ENCODE data around the gene SMC1B. TPM values are rescaled to one million over a fixed set of nuclear protein-coding genes. Genes with fewer than 3 reads are reported as not detected.

The SMC1B gene
- total RNA-seq, 1 donor from 2014 or later: not detected

GRCh38 chr22:45334528-45334927, 78.9 kb downstream of the SMC1B start:
- Mint-ChIP-seq H3K9me3 (ENCODE audit: unreplicated experiment) (no peaks in the 10 kb centered on the region), H3K27me3 (ENCODE audit: unreplicated experiment) (peaks cover 3% of the 10 kb centered on the region), H3K4me1 (ENCODE audit: unreplicated experiment) (peaks cover 8% of the 10 kb centered on the region), H3K36me3 (ENCODE audit: low read depth, unreplicated experiment) (peaks cover 21% of the 10 kb centered on the region), H3K4me3 (ENCODE audit: unreplicated experiment) (no peak overlapping the region), H3K27ac (ENCODE audit: unreplicated experiment) (no peak overlapping the region)
- TF ChIP-seq CTCF (IDR thresholded peaks at IDR 0.05; ENCODE audit: unreplicated experiment): no peak
- no peak for DNase-seq (ENCODE audit: low spot score)

- no peak for TF ChIP-seq CTCF (IDR thresholded peaks at IDR 0.05; ENCODE audit: unreplicated experiment)
- H3K9me3 Mint-ChIP-seq (ENCODE audit: unreplicated experiment): no peaks in the 10 kb centered on the region
- H3K4me1 Mint-ChIP-seq (ENCODE audit: unreplicated experiment): peaks cover 8% of the 10 kb centered on the region
- peaks cover 3% of the 10 kb centered on the region for H3K27me3 Mint-ChIP-seq (ENCODE audit: unreplicated experiment)
- no peak overlapping the region for H3K4me3 Mint-ChIP-seq (ENCODE audit: unreplicated experiment)
- DNase-seq (ENCODE audit: low spot score): no peak
- H3K36me3 Mint-ChIP-seq (ENCODE audit: low read depth, unreplicated experiment): peaks cover 21% of the 10 kb centered on the region
- H3K27ac Mint-ChIP-seq (ENCODE audit: unreplicated experiment): no peak overlapping the region
Observed at GRCh38 chr22:45334068-45334467, 79.3 kb downstream of the SMC1B start.

- no peak overlapping the region for H3K27ac Mint-ChIP-seq (ENCODE audit: unreplicated experiment)
- peaks cover 7% of the 10 kb centered on the region for H3K27me3 Mint-ChIP-seq (ENCODE audit: unreplicated experiment)
- no peak for DNase-seq (ENCODE audit: low spot score)
- no peaks in the 10 kb centered on the region for H3K9me3 Mint-ChIP-seq (ENCODE audit: unreplicated experiment)
- peaks cover 5% of the 10 kb centered on the region for H3K4me1 Mint-ChIP-seq (ENCODE audit: unreplicated experiment)
- peaks cover 27% of the 10 kb centered on the region for H3K36me3 Mint-ChIP-seq (ENCODE audit: low read depth, unreplicated experiment)
- H3K4me3 Mint-ChIP-seq (ENCODE audit: unreplicated experiment): no peak overlapping the region
- no peak for TF ChIP-seq CTCF (IDR thresholded peaks at IDR 0.05; ENCODE audit: unreplicated experiment)
Observed at GRCh38 chr22:45332001-45332400, 81.4 kb downstream of the SMC1B start.

GRCh38 chr22:45331486-45331885, 81.9 kb downstream of the SMC1B start:
- DNase-seq (ENCODE audit: low spot score): no peak
- Mint-ChIP-seq H3K27ac (ENCODE audit: unreplicated experiment) (no peak overlapping the region), H3K9me3 (ENCODE audit: unreplicated experiment) (no peaks in the 10 kb centered on the region), H3K4me1 (ENCODE audit: unreplicated experiment) (no peaks in the 10 kb centered on the region), H3K36me3 (ENCODE audit: low read depth, unreplicated experiment) (peaks cover 27% of the 10 kb centered on the region), H3K27me3 (ENCODE audit: unreplicated experiment) (peaks cover 7% of the 10 kb centered on the region), H3K4me3 (ENCODE audit: unreplicated experiment) (no peak overlapping the region)
- no peak for TF ChIP-seq CTCF (IDR thresholded peaks at IDR 0.05; ENCODE audit: unreplicated experiment)

- H3K4me1 Mint-ChIP-seq (ENCODE audit: unreplicated experiment): no peaks in the 10 kb centered on the region
Observed at GRCh38 chr22:45330548-45330947, 82.9 kb downstream of the SMC1B start.

More at GRCh38 chr22:45330548-45330947, 82.9 kb downstream of the SMC1B start:
- H3K27ac Mint-ChIP-seq (ENCODE audit: unreplicated experiment): peak overlapping the region; percentile 48
- H3K4me3 Mint-ChIP-seq (ENCODE audit: unreplicated experiment): no peak overlapping the region
- no peak for DNase-seq (ENCODE audit: low spot score)
- H3K9me3 Mint-ChIP-seq (ENCODE audit: unreplicated experiment): no peaks in the 10 kb centered on the region
- peaks cover 30% of the 10 kb centered on the region for H3K36me3 Mint-ChIP-seq (ENCODE audit: low read depth, unreplicated experiment)
- no peak for TF ChIP-seq CTCF (IDR thresholded peaks at IDR 0.05; ENCODE audit: unreplicated experiment)
- H3K27me3 Mint-ChIP-seq (ENCODE audit: unreplicated experiment): peaks cover 7% of the 10 kb centered on the region

Measured in endothelial cell (in vitro differentiated cells).